PC-3 (cell line): ENCODE measurements around the gene MMP12.
"Not testable (repeated sequence)": the region's sequence is repeated elsewhere in the genome, so short reads cannot be mapped to it uniquely, and the experiment has no call there.

ENCODE experiments used
- EZH2 ChIP-seq: fragments of 300-600 bp; sonication (generic); IDR thresholded peaks from one replicate; pipeline ENCODE4 v1.6.1; 2017; ENCODE audit warnings: antibody characterized with exemption, mild to moderate bottlenecking, low read length; ENCODE audit not compliant: unreplicated experiment
- EZH2phosphoT487 ChIP-seq: fragments of 300-600 bp; sonication (generic); IDR thresholded peaks from 2 replicates; pipeline ENCODE4 v1.6.1; 2018; ENCODE audit warnings: mild to moderate bottlenecking, antibody characterized with exemption, low read length, borderline replicate concordance
- TF ChIP-seq, protein P1 (sequence below): fragments of 300-600 bp; sonication (generic); conservative IDR thresholded peaks from 2 replicates; pipeline ENCODE4 v1.5.1; 2017; ENCODE audit warnings: antibody characterized with exemption, low read depth, mild to moderate bottlenecking, low read length

DNA sequence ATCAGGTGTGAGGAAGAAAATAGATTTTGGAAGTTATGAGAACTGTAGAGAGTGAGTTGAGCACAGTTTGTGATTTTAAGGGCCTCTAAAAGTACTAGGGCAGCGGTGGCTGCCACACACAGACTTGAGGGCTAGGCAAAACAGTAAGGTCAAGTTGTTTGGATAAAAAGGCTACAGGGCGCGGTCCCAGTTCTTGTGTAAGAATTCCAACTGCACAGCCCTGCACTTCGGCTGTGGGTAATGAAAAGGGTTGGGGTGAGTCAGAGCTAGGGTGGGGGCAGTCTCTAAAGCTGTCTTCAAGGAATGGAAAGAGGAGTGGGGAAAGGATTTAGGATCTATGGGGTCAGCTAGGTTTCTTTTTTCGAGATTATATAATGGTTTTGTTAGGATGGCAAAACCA is 31.1 kb upstream of the MMP12 start:
- TF ChIP-seq, protein P1, sequence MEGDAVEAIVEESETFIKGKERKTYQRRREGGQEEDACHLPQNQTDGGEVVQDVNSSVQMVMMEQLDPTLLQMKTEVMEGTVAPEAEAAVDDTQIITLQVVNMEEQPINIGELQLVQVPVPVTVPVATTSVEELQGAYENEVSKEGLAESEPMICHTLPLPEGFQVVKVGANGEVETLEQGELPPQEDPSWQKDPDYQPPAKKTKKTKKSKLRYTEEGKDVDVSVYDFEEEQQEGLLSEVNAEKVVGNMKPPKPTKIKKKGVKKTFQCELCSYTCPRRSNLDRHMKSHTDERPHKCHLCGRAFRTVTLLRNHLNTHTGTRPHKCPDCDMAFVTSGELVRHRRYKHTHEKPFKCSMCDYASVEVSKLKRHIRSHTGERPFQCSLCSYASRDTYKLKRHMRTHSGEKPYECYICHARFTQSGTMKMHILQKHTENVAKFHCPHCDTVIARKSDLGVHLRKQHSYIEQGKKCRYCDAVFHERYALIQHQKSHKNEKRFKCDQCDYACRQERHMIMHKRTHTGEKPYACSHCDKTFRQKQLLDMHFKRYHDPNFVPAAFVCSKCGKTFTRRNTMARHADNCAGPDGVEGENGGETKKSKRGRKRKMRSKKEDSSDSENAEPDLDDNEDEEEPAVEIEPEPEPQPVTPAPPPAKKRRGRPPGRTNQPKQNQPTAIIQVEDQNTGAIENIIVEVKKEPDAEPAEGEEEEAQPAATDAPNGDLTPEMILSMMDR: not testable (repeated sequence)
- TF ChIP-seq EZH2phosphoT487, EZH2: not testable (repeated sequence)
